Activated CD4-positive, alpha-beta memory T cell treated with anti-CD3 and anti-CD28 coated beads for 36 hours (primary cell): Measurements from ENCODE around the gene GFOD1. TPM values are rescaled to one million over a fixed set of nuclear protein-coding genes. Genes with fewer than 3 reads are reported as not detected.
"Not testable (repeated sequence)": the region's sequence is repeated elsewhere in the genome, so short reads cannot be mapped to it uniquely, and the experiment has no call there.

Experiments
- CTCF ChIA-PET: fragments of 350-600 bp; sonication (Branson Sonifier 250); formaldehyde crosslinking; loops from one replicate; lab custom pipeline; 2021; ENCODE audit warnings: antibody characterized with exemption, inconsistent platforms; lab: Charles Lee
- POLR2A ChIA-PET: fragments of 350-600 bp; sonication (Branson Sonifier 250); formaldehyde crosslinking; loops from one replicate; lab custom pipeline; 2021; ENCODE audit warnings: antibody characterized with exemption; lab: Charles Lee
- DNase-seq: peaks from one replicate; pipeline ENCODE4 v3.0.0-alpha.2; 2020
- H3K27ac Mint-ChIP-seq: one replicate; pipeline ENCODE4 v1.8.0; 2021; ENCODE audit warnings: mixed read lengths
- H3K27me3 Mint-ChIP-seq: one replicate; pipeline ENCODE4 v1.8.0; 2021; ENCODE audit warnings: mixed read lengths
- H3K36me3 Mint-ChIP-seq: one replicate; pipeline ENCODE4 v1.8.0; 2021; ENCODE audit warnings: mixed read lengths
- H3K4me1 Mint-ChIP-seq: one replicate; pipeline ENCODE4 v1.8.0; 2021; ENCODE audit warnings: low read depth, mixed read lengths
- H3K4me3 Mint-ChIP-seq: one replicate; pipeline ENCODE4 v1.8.0; 2021; ENCODE audit warnings: mild to moderate bottlenecking, mixed read lengths
- H3K9me3 Mint-ChIP-seq: one replicate; pipeline ENCODE4 v1.8.0; 2021; ENCODE audit warnings: mixed read lengths
- intact Hi-C: fragments of 100-400 bp; cut with micrococcal nuclease; formaldehyde crosslinking; loops from one replicate; pipeline ENCODE4 v1.15.1; 2023
- total RNA-seq, 2 experiments: library from RNA; stranded (reverse); gene quantifications; one replicate each; pipeline ENCODE4 v1.2.3, GENCODE V29; 2021

GFOD1 gene
- total RNA-seq, 2 experiments from 2014 or later: 2.3 to 2.4 TPM

DNA sequence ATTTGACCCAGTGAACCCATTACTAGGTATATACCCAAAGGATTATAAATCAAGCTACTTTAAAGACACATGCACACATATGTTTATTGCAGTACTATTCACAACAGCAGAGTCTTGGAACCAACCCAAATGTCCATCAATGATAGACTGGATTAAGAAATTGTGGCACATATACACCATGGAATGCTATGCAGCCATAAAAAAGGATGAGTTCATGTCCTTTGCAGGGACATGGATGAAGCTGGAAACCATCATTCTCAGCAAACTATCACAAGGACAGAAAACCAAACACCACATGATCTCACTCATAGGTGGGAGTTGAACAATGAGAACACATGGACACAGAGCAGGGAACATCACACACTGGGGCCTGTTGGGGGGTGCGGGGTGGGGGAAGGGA lies 98.2 kb downstream of the GFOD1 start:
- DNase-seq, POLR2A ChIA-PET, H3K4me3 Mint-ChIP-seq, H3K36me3 Mint-ChIP-seq, intact Hi-C loops, H3K27ac Mint-ChIP-seq, H3K27me3 Mint-ChIP-seq, H3K9me3 Mint-ChIP-seq, H3K4me1 Mint-ChIP-seq, CTCF ChIA-PET: not testable (repeated sequence)

DNA sequence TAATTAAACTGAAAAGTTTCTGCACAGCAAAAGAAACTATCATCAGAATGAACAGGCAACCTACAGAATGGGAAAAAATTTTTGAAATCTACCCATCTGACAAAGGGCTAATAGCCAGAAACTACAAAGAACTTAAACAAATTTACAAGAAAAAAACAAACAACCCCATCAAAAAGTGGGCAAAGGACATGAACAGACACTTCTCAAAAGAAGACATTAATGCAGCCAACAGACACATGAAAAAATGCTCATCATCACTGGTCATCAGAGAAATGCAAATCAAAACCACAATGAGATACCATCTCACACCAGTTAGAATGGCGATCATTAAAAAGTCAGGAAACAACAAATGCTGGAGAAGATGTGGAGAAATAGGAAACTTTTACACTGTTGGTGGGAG lies 98.6 kb downstream of the GFOD1 start:
- CTCF ChIA-PET, H3K4me3 Mint-ChIP-seq, H3K27ac Mint-ChIP-seq, H3K4me1 Mint-ChIP-seq, H3K27me3 Mint-ChIP-seq, DNase-seq, POLR2A ChIA-PET, H3K36me3 Mint-ChIP-seq, H3K9me3 Mint-ChIP-seq, intact Hi-C loops: not testable (repeated sequence)

DNA sequence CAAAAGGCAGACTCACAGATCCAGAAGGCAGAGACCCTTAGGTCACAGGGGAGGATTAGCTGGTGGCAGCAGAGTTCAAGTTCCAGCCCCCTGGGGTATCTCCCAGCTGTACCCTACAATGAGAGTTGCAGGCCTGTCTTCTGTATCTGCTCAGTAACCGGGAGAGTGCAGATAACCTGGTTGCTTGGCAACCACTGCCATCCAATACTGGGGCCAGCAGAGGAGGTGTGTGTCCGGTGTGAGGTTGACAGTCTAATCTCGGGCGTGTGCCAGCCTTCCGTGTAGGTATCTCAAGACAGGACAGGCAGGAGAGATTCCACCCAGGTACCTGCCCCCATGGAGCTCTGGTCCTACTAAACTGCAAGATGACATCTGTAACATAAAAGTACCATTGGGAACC lies 102.4 kb downstream of the GFOD1 start:
- peaks cover 7% of the 10 kb centered on the region for H3K4me1 Mint-ChIP-seq
- POLR2A ChIA-PET: no interaction called here
- H3K36me3 Mint-ChIP-seq: no peaks in the 10 kb centered on the region
- no peaks in the 10 kb centered on the region for H3K27me3 Mint-ChIP-seq
- DNase-seq: no peak
- CTCF ChIA-PET: no interaction called here
- H3K4me3 Mint-ChIP-seq: no peak overlapping the region
- peaks cover 5% of the 10 kb centered on the region for H3K9me3 Mint-ChIP-seq
- H3K27ac Mint-ChIP-seq: no peak overlapping the region
- intact Hi-C loops: no loop called here

DNA sequence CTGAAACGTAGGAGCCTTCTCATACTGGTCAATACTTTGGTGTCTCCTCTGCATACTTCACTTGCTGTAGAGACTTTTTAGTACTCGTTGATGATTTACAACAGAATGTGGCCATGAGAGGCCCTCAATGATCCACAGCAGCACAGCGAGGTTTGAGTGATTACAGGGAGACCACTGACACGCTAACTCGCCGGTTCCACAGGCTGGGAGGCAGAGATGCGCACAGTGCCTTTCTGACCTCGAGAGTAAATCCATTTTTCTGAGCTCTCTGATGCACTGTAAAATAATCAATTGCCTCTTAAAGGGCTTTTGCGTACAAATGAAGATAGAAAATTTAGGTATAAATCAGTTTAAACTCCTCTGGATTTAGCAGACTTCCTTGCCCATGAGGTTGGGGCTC lies 102.9 kb downstream of the GFOD1 start:
- Mint-ChIP-seq H3K27ac (no peak overlapping the region), H3K4me3 (no peak overlapping the region), H3K9me3 (peaks cover 5% of the 10 kb centered on the region), H3K27me3 (no peaks in the 10 kb centered on the region), H3K4me1 (peaks cover 7% of the 10 kb centered on the region), H3K36me3 (no peaks in the 10 kb centered on the region)
- DNase-seq: no peak
- ChIA-PET CTCF (no interaction called here), POLR2A (no interaction called here)
- intact Hi-C loops: no loop called here

DNA sequence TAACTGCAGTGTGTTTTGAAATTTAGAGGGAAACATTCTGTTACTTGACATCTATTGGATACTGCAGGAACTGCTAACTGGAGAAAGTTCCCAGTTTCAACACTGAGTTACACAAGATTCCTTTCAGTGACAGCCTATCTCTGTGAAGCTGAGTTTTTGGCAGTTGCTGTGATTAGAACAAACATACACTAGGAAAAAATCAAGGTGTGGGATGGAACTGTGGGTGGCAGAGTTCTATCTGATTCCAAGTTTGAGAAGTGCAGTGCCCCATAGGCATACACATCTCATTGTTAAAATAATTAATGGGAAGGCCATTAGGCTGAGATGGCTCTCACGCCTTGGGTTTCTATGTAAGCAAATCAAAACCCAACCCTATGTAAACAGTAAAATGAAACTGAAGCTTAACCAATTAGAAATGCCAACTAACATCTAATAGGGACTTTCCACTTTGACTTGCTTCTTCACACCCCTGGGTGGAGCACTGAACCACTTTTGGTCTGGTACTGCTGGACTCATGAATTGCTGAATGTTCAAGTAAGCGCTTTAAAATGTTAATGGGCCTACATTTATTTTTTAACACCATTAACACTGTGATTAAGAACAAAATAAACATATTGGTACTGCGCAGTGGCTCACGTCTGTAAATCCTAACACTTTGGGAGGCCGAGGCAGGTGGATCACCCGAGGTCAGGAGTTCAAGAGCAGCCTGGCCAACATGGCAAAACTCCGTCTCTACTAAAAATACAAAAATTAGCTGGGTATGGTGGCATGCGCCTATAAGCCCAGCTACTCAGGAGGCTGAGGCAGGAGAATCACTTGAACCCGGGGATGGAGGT lies 103.9 kb downstream of the GFOD1 start:
- Mint-ChIP-seq H3K4me1 (peaks cover 7% of the 10 kb centered on the region), H3K27ac (no peak overlapping the region), H3K4me3 (no peak overlapping the region), H3K9me3 (no peaks in the 10 kb centered on the region), H3K27me3 (no peaks in the 10 kb centered on the region), H3K36me3 (no peaks in the 10 kb centered on the region)
- CTCF ChIA-PET: interaction anchor here (0.6 to 1.1 kb wide), 2 partner anchors 10 to 53 kb away, joined by 3 to 5 read pairs; no protein-coding TSS in a partner anchor
- POLR2A ChIA-PET: interaction anchor here (1.0 kb wide), 1 partner anchor 149 kb away, joined by 3 read pairs; no protein-coding TSS in a partner anchor
- DNase-seq: peak; percentile 13
- intact Hi-C loops: no loop called here

DNA sequence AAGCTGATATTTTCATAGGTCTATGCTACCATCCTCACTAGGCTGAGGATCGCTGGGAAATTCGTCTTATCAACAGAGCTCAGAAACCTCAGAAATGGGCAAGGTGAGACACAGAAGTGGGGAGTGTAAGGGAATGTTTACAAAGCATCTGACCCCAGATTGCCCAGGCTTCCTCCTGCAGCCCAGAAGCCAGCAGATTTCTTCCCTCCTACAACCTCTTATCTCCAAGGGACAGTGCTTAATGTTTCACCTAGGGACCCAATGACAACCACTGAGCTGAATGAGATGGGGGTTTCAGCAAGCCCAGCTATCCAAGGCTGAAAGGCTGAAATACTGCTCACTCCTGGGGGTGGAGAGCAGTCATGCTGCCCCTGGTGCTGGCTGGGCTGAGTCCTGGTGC lies 106.6 kb downstream of the GFOD1 start:
- POLR2A ChIA-PET: no interaction called here
- CTCF ChIA-PET: interaction anchor here (1.0 kb wide), 1 partner anchor 194 kb away, joined by 3 read pairs; the partner anchor contains the start of gene SIRT5
- Mint-ChIP-seq H3K4me3 (no peak overlapping the region), H3K4me1 (peaks cover 10% of the 10 kb centered on the region), H3K9me3 (no peaks in the 10 kb centered on the region), H3K36me3 (no peaks in the 10 kb centered on the region), H3K27me3 (no peaks in the 10 kb centered on the region), H3K27ac (no peak overlapping the region)
- intact Hi-C loops: no loop called here
- no peak for DNase-seq

DNA sequence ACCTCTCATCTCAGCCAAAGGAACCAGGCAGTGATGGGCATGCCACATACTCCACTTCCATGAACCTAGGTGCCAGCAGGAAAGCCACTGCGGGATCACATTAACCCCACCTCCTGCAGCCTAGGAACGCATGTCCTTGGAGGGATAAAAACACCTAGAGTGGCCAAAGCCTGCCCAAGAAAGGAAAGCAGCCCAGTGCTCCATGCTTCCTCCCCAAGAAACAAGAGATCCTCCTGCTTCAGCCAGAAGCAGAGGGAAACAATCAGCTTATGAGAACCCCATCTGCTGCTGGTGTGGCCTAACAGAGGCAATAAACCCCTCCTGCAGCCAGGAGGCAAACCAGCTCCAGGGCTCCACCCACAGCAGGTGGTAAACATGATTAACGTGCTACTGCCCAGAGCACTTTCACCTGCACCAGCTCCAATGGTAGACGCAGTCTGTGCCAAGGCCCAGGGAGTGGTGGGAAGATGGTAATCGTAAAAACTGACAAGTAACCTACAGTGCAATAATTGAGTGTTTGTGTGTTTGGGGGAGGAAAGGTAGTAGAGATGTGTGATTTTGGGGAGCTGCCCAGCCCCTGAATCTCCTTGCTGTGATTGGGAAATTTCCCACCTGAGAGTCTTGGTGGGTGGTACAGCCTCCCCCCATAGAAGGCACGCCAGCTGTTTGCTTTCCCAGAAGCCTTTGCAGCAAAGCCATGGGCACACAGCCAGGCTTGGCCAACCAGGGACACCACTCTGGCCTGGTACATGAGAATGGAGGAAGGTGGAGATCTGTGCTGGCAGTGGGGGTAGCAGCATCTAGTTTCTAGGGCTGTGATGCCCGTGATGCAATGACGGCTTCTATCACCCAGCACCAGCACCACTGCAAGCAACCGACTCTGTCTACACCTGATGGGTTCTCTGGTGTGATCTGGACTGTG lies 108.5 kb downstream of the GFOD1 start:
- CTCF ChIA-PET: interaction anchor here (1.0 to 1.4 kb wide), 2 partner anchors 44 to 108 kb away, joined by 4 read pairs; no protein-coding TSS in a partner anchor
- no peaks in the 10 kb centered on the region for H3K36me3 Mint-ChIP-seq
- no peak overlapping the region for H3K27ac Mint-ChIP-seq
- H3K27me3 Mint-ChIP-seq: no peaks in the 10 kb centered on the region
- peaks cover 20% of the 10 kb centered on the region for H3K4me1 Mint-ChIP-seq
- DNase-seq: no peak
- POLR2A ChIA-PET: no interaction called here
- intact Hi-C loops: no loop called here
- H3K4me3 Mint-ChIP-seq: no peak overlapping the region
- H3K9me3 Mint-ChIP-seq: no peaks in the 10 kb centered on the region

DNA sequence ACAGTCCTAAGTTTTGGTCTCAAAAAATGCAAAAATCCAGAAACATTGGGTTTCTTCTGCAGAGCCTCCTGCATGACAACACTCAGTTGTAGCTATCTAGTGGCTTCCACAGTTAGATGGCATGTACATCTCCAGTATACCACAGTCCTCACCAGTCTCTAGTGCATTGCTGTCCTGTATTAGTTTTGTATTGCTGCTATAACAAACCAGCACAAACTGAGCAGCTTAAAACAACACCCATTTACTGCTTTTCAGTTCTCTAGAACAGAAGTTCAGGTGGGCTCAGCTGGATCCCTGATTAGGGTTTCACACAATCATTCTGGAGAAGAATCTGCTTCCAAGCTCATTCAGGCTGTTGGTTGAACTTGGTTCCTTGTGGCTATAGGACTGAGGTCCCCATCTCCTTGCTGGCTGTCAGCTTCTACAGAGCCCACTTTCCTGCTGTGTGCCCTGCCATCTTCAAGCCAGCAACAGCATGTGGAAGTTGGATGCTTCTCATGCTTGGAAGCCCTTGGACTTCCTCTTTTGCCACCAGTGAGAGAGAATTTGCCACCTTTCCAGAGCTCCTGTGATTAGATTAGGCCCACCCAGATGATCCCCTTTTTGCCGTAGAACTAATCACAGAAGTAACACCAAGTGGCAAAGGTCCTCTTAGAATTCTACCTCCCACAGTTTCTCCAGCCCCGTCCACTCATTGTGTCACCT lies 110.2 kb downstream of the GFOD1 start:
- POLR2A ChIA-PET: no interaction called here
- intact Hi-C loops: no loop called here
- CTCF ChIA-PET: no interaction called here
- no peaks in the 10 kb centered on the region for H3K27me3 Mint-ChIP-seq
- no peaks in the 10 kb centered on the region for H3K36me3 Mint-ChIP-seq
- no peak overlapping the region for H3K4me3 Mint-ChIP-seq
- H3K9me3 Mint-ChIP-seq: no peaks in the 10 kb centered on the region
- H3K4me1 Mint-ChIP-seq: peaks cover 20% of the 10 kb centered on the region
- no peak overlapping the region for H3K27ac Mint-ChIP-seq
- no peak for DNase-seq

DNA sequence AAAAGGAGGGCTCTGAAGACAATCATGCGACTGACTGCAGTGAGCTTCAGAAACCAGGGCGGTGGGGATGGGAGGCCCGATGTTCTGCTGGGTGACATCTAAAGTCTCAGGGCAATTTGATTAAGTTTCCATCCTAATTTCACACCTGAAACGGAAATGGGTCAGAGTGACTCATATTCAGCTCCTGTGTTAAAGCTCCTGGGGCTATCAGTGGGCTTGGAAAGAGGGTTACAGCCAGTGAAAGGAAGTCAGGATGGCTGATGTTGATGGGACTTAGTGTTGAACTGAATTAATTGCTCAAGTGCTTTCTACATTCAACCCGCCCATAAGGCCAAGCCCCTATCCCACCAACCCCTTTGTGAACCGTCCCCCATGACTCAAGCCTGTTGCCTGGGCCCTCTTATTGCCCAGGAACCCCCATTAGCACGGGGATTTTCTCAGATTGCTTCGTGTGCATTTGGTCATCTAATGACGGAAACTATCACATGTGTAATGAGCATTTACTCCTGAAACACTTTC lies 112.0 kb downstream of the GFOD1 start:
- Mint-ChIP-seq H3K4me1 (peaks cover 20% of the 10 kb centered on the region), H3K27me3 (no peaks in the 10 kb centered on the region), H3K27ac (no peak overlapping the region), H3K9me3 (no peaks in the 10 kb centered on the region), H3K36me3 (no peaks in the 10 kb centered on the region), H3K4me3 (no peak overlapping the region)
- ChIA-PET POLR2A (interaction anchor here (0.8 to 1.5 kb wide), 6 partner anchors 20 to 200 kb away, joined by 3 to 6 read pairs (median 4); partner anchors contain the start of genes GFOD1 and TBC1D7), CTCF (interaction anchor here (0.6 to 2.0 kb wide), 3 partner anchors 18 to 200 kb away, joined by 3 to 6 read pairs (median 4); partner anchors contain the start of gene SIRT5)
- intact Hi-C loops: loop anchor here (1.0 kb wide), 3 partner anchors 19 to 199 kb away; partner anchors contain the start of gene SIRT5
- peak; percentile 72 for DNase-seq

DNA sequence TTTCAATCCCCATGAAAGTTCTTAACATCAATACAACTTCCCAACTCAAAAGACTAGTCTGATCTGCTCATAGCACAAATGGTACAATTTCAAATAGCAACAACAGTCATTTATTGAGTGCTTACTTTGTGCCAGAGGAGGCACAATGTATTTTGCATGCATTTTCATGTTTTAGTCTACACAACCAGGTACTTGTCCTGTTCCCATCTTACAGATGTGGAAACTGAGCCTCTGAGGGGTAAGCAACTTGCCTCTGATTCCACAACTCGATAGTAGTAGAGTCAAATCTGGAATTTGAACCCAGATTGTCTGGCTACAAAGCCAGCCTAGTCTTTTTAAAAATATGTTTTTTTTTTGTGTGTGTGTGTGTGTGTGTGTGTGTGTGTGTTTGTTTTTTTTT lies 113.5 kb downstream of the GFOD1 start:
- peaks cover 20% of the 10 kb centered on the region for H3K4me1 Mint-ChIP-seq
- CTCF ChIA-PET: no interaction called here
- no peaks in the 10 kb centered on the region for H3K9me3 Mint-ChIP-seq
- POLR2A ChIA-PET: no interaction called here
- no peak for DNase-seq
- no peak overlapping the region for H3K4me3 Mint-ChIP-seq
- H3K36me3 Mint-ChIP-seq: no peaks in the 10 kb centered on the region
- no peak overlapping the region for H3K27ac Mint-ChIP-seq
- H3K27me3 Mint-ChIP-seq: no peaks in the 10 kb centered on the region
- intact Hi-C loops: no loop called here

DNA sequence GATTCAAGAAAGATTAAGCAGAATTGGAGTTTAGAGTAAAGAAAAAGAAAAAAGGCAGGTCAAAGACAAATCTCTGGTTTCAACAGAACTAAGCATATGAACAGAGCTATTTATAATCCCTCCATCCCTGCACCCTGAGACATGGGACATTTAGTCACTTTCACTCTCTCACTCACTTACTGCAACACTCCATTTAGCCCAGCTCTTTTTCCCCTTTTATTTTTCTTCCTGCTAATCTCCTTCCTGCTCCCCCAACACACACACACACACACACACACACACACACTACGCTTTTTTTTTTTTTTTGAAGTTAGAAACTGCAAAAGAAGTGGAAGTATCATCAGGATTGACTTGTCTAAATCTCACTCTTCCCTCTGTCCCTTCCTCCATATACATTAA lies 113.9 kb downstream of the GFOD1 start:
- intact Hi-C loops: no loop called here
- CTCF ChIA-PET: interaction anchor here (0.6 kb wide), 1 partner anchor 10 kb away, joined by 5 read pairs; no protein-coding TSS in a partner anchor
- no peaks in the 10 kb centered on the region for H3K9me3 Mint-ChIP-seq
- no peak overlapping the region for H3K4me3 Mint-ChIP-seq
- DNase-seq: no peak
- POLR2A ChIA-PET: interaction anchor here (0.7 kb wide), 1 partner anchor 32 kb away, joined by 3 read pairs; no protein-coding TSS in a partner anchor
- no peaks in the 10 kb centered on the region for H3K36me3 Mint-ChIP-seq
- H3K27me3 Mint-ChIP-seq: no peaks in the 10 kb centered on the region
- H3K4me1 Mint-ChIP-seq: peaks cover 20% of the 10 kb centered on the region
- H3K27ac Mint-ChIP-seq: no peak overlapping the region
